HG02642 (cell line): ENCODE data around the gene LAMTOR2.
"Not testable (repeated sequence)": the region's sequence is repeated elsewhere in the genome, so short reads cannot be mapped to it uniquely, and the experiment has no call there.

Experiments
- ATAC-seq: cut with Tn5 transposase; IDR thresholded peaks from one replicate; pipeline ENCODE4 v1.9.1; 2021; ENCODE audit warnings: mild to moderate bottlenecking; ENCODE audit not compliant: unreplicated experiment, poor library complexity

Gene LAMTOR2

DNA sequence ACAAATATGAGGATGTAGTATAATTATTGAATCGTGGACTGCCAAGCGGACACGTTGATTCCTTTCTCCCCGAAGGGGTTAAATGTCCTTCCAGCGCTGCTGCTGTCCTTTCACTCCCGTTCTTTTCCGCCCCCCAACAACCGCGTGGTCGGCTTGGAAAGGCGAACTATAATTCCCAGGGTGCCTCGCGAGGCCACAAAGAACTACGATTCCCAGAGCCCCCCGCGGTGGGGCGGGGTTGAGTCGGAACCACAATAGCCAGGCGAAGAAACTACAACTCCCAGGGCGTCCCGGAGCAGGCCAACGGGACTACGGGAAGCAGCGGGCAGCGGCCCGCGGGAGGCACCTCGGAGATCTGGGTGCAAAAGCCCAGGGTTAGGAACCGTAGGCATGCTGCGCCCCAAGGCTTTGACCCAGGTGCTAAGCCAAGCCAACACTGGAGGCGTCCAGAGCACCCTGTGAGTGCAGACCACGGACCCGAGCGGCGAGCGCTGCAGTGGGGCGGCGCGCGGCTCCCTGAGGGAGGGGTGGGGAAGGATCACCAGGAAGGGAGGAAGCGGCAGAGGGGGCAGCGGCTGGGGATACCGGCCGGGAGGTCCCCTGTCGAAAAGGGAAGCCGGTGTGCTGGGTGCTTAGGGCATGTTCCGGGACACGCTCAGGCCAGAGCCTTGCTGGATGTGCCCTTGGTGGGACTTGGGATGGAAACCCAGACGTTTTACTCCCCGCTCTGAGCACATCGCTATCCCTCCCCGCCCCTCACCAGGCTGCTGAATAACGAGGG is at the start of gene LAMTOR2:
LAMTOR2 (plus strand) TSS at position 283 of the 781 bp plus-strand sequence; CDS start at position 391, 108 bp downstream.
- peak; percentile 78 for ATAC-seq

DNA sequence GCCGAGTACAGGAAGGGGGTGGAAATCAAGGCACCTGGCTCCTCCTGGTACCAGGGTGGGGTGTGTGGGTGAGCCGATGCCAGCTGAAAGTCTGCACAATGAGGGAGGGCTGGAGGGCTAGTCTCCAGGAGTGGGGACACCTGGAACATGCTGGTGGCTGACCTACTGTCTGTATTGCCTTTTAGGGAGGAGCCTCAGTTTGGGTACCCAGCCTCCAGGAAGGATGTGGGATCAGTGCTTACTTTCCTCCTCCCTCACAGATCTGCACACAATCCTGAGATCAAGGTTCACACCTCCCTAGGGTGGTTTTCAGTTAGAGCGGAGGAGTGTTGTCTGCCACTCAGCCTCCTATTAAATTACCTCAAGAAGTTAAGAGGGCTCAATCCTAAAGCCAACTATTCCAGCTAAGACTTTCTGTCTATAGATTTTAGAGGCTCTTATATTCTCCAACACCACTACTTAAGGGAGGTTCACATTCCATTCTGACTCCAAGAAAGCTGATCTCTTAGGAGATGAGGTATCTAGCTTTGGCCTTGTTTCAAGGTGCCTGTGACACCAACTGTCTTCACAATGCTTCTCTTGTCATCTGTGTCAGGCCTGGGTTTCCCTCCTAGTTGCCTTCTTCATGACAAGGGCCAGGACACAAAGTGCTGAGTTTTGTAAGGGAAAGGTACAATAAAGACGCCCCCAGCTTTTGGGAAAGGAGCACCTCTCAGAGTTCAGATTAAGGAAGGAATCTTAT is 49.6 kb upstream of the LAMTOR2 start:
- ATAC-seq, result no peak

DNA sequence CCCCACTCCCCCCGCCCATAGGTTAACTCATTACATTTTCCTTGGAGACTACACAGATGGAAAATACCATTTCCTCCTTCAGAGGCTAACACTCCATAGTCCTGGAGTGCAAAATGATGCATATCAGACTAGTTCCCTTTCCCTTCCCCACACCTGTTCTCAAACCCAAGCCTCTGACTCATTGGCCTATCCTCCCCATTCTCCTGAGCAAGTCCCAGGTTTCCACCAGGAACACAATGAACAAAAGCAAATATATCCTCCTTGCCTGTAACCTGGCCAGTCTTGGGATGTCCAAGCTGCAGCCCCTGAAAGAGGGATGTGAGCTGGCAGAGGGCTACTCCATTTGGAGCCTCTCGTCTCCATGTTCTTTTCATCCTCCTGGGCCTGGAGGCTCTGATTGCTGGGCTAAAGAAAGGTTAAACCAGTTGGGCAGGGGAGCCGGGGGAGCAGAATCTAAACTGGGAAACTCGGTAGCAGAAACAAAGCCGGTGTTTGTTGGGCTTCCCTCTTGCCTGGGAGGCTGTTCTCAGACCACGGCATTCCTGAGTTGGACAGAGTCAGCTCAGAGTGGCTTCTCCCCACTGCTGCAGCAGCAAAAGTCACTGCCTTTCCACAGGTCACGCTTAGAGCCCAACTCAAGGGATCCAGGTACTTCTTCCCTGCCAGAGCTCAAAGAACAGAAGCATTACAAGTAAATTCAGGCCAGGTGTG is 47.8 kb upstream of the LAMTOR2 start:
- no peak for ATAC-seq

DNA sequence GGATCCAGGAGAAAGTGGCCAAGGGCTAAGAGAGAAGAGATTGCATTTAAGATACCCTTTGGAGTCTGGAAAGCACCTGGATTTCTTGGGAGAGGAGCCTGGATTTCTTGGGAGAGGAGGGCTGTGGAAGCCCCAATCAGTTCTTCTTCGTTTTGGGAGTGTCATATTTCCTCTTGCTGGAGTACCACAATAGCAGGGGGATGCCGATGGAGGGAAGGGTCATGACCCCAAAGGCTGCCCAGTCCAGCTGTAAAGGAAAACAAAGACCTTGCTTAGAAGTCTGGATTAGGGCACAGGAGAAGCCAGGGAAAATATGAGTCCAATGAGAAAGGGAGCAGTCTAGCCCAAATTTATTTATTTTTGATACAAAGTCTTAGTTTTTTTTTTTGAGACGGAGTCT is 45.2 kb upstream of the LAMTOR2 start:
- ATAC-seq, result no peak

DNA sequence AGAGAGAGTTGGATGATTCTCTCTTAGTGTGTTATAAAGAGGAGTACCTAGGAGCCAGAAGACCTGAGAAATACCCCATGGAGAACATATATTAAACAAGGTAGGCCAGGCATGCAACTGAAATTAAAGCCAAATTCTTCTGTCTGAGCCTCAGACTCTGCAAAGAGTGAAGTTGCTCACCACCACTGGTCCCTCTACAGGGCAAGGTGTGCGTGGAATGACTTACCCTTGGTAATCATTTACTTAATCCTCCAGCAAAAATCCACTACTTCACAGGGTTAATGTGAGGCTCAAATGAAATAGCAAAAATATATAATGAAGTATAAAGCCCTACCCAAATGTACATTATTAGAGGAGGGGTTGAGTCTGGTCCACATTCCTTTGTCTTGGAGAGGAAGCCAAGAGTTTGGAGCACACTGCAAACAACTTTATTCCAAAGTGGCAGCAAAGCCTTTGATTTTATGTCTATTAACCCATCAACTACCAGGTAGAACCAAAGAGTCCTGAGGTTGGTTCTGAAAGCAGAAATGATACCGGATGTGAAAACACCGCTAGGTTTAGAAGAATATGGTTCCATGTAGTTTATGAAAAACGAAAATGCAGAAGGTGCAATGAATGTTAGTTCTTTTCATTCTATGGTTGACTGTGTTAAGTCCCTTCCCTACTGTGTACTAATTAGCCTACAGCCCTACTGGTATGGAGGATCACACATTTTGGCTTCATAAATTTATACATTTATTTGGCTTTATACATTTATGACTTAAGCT is 42.3 kb upstream of the LAMTOR2 start:
- ATAC-seq, result peak; percentile 72

DNA sequence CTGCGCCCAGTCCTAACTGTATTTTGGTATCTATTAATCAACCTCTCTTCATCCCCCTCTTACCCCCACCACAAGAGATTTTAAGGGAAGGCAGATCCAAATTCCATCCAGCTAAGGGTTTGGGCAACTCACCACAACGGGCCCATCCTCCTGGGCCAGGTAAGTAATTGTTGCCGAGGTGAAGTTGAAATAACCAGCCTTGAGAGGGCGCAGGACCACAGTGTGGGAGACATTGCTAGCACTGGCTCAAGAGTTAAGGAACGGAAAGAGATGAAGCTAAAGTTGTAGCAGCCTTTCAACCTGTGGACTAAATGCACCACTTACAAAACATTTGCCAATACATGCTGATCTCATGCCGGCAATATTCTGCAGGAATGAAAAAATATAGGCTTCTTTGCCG is 39.8 kb upstream of the LAMTOR2 start:
- ATAC-seq, result no peak

DNA sequence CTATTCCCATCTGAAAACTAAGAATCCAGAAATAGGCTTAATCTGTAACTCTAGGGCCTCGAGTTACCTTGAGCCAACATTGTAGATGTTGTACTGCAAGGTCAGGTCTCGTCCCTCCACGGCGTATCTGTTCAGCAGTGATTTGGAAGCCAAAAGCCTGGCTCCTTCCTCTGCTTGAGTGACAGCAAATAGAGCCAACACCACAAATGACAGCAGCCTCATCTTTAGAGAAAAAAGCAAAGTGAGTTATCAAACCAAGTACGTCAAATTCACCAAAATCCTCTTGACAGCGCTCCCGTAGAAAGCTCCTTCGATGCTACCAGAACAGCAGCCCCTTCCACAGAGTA is 34.7 kb upstream of the LAMTOR2 start:
- ATAC-seq, result no peak

DNA sequence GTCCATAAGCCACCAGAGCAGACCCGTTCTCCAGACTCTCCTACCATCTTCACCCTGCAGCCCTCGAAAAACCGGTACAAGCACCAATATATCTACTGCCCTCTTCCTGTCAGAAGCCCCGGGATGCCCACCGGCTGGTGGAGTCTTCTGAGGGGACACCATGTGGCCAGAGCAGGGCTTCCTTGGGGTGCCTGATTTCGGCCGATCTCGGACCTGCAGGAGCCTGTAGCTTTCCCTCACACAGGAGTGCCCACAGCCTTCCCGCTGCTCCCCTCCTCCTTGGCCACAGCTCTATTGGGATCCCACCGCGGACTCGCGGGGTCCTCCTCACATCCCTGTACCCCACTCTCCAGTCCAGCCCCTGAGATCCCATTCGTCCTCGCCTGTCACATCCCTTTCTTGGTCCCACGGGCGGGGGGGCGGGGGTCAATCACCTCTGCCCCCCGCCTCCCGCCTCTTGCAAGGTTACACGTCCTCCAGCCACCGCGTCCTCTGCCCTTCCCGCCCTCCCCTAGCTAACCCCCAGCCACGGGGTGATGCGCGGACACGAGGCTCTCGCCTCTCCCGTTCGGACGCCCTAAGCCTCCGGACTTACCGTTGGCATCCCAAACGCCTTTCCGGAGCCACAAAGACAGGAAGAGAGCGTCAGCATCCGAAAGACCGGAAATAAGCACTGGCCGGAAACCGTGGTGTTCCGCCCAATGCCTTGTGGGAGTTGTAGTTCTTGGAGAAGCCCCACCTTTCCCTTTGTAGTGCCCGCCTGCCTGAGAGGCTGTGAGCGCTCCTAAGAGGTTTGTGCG is 34.1 kb upstream of the LAMTOR2 start, which contains the start of gene SSR2:
SSR2 (minus strand) TSS at position 659 of the 800 bp plus-strand sequence. CDS start 784 bp downstream, outside the sequence.
- peak; percentile 96 for ATAC-seq

DNA sequence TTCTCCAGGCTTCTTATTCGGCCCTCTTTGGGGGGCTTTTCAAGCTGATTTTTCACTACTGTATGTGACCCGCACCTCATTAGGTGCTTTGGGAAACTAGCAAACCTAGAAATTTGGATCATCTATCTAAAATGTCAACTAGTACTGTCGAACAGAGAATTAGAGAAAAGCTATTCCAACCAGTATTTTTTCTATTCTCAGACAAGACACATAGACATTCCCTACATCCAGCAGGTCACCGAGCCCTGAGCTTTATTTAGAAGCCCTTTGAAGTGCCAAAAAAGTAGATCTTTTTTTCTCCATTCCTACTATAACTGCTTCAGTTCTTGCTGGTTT is 33.5 kb upstream of the LAMTOR2 start:
- no peak for ATAC-seq

DNA sequence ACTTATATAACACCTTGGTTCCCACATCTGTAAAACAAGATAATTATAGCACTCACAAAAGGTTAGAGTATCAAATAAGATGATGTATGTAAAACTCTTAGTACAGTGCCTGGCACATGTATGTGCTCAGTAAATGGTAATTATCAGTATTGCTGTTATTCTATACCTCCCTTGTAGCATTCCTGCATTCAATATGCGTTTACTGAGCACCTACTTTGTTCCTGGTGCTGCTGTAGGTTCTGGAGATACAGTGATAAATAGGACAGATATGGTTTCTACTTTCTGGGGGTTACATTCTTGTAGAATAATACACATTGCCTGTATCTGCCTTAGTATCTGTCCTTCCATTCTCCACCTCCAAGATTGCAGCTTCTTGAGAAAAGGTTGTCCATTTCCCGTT is 32.6 kb upstream of the LAMTOR2 start:
- ATAC-seq, result no peak

DNA sequence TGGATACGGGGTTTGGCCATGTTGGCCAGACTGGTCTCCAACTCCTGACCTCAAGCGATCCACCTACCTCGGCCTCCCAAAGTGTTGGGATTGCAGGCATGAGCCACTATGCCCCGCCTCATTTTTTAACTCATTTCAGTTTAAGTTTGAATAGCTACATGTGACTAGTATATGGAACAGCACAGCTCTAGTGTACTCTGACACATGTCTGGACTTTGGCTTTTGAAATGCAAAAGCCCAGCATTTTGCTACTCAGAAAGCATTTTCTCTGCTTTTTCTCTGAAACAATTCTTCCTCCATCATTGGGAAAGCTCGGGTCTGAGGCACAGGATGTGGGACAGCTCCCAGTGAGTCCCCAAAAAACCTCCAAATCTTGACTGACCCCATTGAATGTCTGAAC is 29.8 kb upstream of the LAMTOR2 start:
- no peak for ATAC-seq

DNA sequence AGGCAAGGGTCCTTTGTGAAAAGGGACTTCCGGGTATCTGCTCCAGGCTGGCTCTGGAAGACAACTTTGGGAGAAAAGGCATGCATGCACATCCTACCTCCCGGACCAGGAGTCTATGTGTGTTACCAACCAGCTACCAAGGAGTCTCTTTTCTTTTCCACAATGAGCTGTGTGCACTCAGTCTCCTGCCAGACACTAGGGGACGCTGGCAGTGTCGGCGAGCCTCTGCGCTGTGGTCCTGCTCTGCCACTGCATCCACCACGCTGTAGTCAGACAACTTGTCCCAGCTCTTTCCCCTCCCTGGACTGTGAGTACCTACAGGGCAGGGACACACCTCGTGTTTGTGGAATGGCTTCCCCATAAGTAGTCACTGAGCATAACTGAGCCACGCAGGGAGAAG is 28.7 kb upstream of the LAMTOR2 start:
- no peak for ATAC-seq

DNA sequence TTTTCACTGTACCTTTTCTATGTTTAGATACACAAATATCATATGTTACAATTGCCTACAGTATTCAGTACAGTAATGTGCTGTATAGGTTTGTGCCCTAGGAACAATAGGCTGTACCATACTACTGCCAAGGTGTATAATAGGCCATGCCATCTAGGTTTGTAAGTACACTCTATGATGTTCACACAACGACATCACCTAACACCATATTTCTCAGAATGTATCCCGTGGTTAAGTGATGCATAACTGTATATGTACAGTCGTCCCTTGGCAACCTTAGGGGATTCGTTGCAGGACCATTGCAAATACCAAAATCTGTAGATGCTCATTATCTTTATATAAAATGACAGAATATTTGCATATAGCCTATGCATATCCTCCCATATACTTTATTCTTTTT is 28.0 kb upstream of the LAMTOR2 start:
- ATAC-seq, result no peak

DNA sequence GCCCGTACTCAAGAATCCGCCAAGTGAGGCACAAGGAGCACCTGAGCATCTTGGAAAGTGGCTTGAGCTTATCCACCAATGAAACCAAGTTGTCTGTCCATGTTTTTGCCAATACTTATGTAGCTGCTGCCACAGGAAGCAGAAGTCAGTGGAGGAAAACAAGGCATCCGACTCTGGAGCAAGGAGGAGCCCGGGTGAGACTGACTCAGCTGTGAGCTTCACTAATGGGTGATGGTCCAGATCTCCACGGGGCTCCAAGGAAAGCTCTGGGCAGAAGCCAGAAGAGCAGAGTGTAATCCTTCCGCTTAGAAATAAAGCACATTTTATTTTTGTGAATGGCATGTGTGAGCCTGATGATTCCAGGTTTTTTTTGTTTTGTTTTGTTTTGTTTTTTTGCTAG is 21.6 kb upstream of the LAMTOR2 start:
- no peak for ATAC-seq

DNA sequence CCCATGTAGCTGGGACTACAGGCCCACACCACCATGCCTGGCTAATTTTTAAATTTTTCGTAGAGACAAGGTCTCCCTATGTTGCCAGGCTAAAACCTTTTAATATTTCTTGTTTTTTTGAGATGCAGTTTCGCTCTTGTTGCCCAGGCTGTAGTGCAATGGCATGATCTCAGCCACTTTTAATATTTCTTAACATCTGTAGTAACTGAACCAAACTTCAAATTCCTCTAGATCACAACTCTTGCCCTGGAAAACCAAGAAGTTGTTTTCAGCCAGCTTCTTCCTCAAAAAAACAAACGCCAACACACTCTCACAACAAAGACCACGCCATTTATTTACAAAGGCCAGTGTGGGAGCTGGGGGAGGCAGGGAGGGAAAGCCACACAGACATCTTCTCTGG is 19.6 kb upstream of the LAMTOR2 start:
- ATAC-seq, result not testable (repeated sequence)

DNA sequence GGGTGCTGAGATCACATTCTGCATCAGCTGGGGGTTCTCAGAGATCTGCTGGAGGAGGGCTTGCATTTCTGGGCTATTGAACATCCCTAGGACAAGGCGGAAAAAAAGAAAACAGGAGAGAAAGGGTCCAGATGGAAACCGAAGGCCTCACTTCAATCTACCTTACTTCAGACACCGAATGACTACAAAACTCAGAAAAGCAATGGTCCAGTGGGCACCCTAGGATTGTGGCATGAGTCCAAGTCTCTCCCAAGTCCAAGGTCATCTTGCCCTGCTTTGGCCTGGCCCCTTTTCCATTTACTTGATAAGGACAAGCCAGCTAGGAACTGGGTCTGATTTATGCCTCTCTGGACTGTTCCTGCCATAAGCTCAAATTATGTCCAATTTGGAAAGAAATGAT is 11.8 kb upstream of the LAMTOR2 start:
- ATAC-seq, result no peak

DNA sequence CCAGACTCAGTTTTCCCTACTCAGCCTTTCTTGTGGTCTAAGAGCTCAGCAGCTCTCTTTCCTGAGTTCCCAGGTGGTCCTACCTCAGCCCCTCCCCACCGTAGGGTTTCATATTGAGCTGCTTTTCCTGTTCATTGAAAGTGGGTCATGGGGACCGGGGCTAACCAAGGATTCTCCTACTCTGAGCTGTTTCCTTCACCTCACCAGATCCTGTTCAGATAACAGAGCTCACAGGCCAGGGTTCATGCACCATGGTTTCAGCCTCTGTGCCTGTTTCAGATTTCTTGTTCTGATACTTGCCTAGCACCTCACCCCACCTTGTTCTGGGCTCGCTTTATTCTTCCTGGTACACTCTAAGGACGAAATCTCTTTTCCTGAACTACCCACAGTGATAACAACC is 9.5 kb upstream of the LAMTOR2 start:
- ATAC-seq, result no peak

DNA sequence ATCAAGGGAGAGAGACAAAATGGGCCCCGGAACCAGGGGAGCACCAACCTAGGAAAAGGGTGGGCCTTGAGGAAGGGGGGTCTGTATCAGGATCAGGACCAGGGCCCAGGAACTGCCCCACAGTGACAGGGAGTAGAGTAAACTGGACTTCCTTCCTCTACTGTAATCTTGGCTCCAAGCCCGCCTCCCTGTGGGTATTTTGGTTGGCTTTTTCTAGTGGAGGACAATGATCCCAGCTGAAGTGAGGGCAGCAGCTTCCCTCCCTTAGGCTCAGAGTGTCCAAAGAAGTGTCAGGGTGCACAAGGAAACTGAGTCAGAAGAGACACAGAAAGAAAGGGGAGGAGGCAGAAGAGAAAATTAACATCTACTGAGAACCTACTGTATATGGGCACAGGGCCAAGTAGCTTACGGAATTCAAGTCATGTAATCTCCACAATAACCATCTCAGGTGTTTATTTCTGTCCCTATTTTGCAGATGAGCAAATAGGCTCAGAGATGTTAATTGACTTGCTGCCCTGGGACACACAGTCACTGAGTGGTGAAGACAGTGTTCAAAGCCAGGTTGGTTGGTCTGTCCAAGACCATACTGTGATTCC is 5.8 kb upstream of the LAMTOR2 start:
- ATAC-seq, result no peak

DNA sequence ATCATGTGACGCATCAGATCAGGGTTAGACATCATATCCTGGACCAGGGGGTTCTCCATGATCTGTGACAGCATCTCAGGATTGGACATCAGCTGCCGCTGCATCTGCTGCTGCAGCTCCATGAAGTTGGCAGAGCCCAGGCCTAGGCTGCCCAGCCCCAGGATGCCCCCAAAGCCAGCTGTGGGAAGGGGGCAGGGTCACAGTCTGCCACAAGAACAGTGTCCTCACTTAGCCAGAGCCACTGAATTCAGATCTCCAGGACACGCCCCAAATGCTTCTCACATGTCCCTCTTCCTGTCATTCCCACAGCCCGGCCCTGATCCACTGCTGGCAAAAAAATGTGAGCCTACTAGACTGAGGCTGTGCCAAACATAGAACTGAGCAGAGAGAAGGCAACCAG is 4.2 kb upstream of the LAMTOR2 start:
- no peak for ATAC-seq
